HG02610 (cell line): ENCODE data around the gene SLC17A8.
"Not testable (repeated sequence)": the region's sequence is repeated elsewhere in the genome, so short reads cannot be mapped to it uniquely, and the experiment has no call there.

Experiments
- ATAC-seq: cut with Tn5 transposase; IDR thresholded peaks from one replicate; pipeline ENCODE4 v1.9.1; 2021; ENCODE audit warnings: mild to moderate bottlenecking, moderate library complexity; ENCODE audit not compliant: unreplicated experiment

Gene SLC17A8

GRCh38 chr12:100356644-100357223 is at the start of gene SLC17A8:
Gene SLC17A8, plus strand, starts transcription at chr12:100357074. Its CDS starts 318 bp downstream, at chr12:100357392.
- ATAC-seq, result no peak

GRCh38 chr12:100308138-100308537 is 48.7 kb upstream of the SLC17A8 start:
- not testable (repeated sequence) for ATAC-seq

- ATAC-seq, result no peak
Measured at GRCh38 chr12:100311317-100311716, 45.6 kb upstream of the SLC17A8 start.

GRCh38 chr12:100317371-100317770 is 39.5 kb upstream of the SLC17A8 start:
- no peak for ATAC-seq

- no peak for ATAC-seq
Measured at GRCh38 chr12:100324498-100324897, 32.4 kb upstream of the SLC17A8 start.

GRCh38 chr12:100326208-100326607 is 30.7 kb upstream of the SLC17A8 start:
- ATAC-seq, result no peak

- ATAC-seq, result peak; percentile 98
Measured at GRCh38 chr12:100329800-100330199, 27.1 kb upstream of the SLC17A8 start.

GRCh38 chr12:100331871-100332270 is 25.0 kb upstream of the SLC17A8 start:
- ATAC-seq, result no peak

GRCh38 chr12:100332852-100333251 is 24.0 kb upstream of the SLC17A8 start:
- no peak for ATAC-seq

GRCh38 chr12:100337299-100337698 is 19.6 kb upstream of the SLC17A8 start:
- ATAC-seq, result no peak

GRCh38 chr12:100337727-100338126 is 19.1 kb upstream of the SLC17A8 start:
- no peak for ATAC-seq

- ATAC-seq, result no peak
Measured at GRCh38 chr12:100339071-100339470, 17.8 kb upstream of the SLC17A8 start.

- not testable (repeated sequence) for ATAC-seq
Measured at GRCh38 chr12:100342897-100343296, 14.0 kb upstream of the SLC17A8 start.

- ATAC-seq, result not testable (repeated sequence)
Measured at GRCh38 chr12:100344351-100344750, 12.5 kb upstream of the SLC17A8 start.

- ATAC-seq, result no peak
Measured at GRCh38 chr12:100345020-100345767, 11.7 kb upstream of the SLC17A8 start.

GRCh38 chr12:100346660-100347059 is 10.2 kb upstream of the SLC17A8 start:
- ATAC-seq, result no peak

- ATAC-seq, result no peak
Measured at GRCh38 chr12:100348657-100349454, 8.0 kb upstream of the SLC17A8 start.

GRCh38 chr12:100359248-100359647 is 2.4 kb downstream of the SLC17A8 start:
- no peak for ATAC-seq

- ATAC-seq, result no peak
Measured at GRCh38 chr12:100359822-100360221, 2.9 kb downstream of the SLC17A8 start.

GRCh38 chr12:100360450-100360849 is 3.6 kb downstream of the SLC17A8 start:
- no peak for ATAC-seq

- ATAC-seq, result no peak
Measured at GRCh38 chr12:100364324-100364723, 7.5 kb downstream of the SLC17A8 start.

- ATAC-seq, result no peak
Measured at GRCh38 chr12:100365411-100365810, 8.5 kb downstream of the SLC17A8 start.
